NCI-H345 treated with DMSO at 0.1 percent for 48 hours (cell line): ENCODE measurements around the gene XAGE1A.
"Not testable (repeated sequence)": the region's sequence is repeated elsewhere in the genome, so short reads cannot be mapped to it uniquely, and the experiment has no call there.

Experiments
- DNase-seq: peaks from one replicate; lab custom pipeline; 2025; ENCODE audit not compliant: unreplicated experiment; lab: John Stamatoyannopoulos, UW

The XAGE1A gene, protein sequence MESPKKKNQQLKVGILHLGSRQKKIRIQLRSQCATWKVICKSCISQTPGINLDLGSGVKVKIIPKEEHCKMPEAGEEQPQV

DNA sequence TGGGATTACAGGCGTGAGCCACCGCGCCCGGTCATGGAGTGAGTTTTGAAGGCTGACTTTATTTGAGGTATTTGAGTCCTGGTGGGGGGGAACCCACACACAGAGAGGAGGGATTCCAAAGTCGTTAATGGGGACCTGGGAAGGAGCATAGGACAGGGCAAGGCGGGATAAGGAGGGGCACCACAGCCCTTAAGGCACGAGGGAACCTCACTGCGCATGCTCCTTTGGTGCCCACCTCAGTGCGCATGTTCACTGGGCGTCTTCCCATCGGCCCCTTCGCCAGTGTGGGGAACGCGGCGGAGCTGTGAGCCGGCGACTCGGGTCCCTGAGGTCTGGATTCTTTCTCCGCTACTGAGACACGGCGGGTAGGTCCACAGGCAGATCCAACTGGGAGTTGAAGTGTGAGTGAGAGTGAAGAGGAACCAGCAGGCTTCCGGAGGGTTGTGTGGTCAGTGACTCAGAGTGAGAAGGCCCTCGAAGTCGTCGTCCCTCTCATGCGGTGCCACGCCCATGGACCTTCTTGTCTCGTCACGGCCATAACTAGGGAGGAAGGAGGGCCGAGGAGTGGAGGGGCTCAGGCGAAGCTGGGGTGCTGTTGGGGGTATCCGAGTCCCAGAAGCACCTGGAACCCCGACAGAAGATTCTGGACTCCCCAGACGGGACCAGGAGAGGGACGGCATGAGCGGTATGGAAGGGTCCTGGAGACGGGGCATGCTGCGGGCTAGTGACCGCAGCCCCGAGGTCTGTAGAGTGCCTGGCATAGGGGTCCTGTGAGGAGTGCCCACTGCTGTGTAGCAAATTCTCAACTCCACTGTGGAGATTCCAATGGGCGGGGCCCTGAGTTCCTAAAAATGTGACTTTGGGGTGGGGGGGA lies at the start of gene XAGE1A:
XAGE1A (plus strand) TSS at position 264 of the 874 bp plus-strand sequence. CDS start 1,554 bp downstream, outside the sequence.
- DNase-seq: not testable (repeated sequence)

DNA sequence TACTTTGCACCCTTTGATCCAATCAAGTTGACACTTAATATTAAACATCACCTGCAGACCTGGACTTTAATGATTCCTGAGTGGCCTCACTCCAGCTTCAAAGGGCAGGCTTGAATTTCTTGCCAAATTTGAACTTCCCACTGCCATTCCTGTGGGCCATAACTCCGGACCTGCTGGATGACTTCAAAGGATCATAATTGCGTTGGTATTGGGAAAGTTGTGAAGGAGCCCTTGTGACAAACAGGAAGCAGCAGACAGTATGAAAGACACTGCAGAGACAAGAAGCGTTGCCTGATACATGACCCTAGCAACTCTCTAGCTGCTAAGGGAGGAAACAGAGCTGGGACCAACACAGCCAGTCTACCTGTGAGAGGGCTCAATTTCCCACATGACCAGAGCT lies 43.6 kb upstream of the XAGE1A start:
- DNase-seq: not testable (repeated sequence)

DNA sequence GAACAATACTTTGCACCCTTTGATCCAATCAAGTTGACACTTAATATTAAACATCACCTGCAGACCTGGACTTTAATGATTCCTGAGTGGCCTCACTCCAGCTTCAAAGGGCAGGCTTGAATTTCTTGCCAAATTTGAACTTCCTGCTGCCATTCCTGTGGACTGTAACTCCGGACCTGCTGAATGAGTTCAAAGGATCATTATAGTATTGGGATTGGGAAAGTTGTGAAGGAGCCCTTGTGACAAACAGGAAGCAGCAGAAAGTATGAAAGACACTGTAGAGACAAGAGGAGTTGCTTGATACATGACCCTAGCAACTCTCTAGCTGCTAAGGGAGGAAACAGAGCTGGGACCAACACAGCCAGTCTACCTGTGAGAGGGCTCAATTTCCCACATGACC lies 24.3 kb upstream of the XAGE1A start:
- DNase-seq: not testable (repeated sequence)

DNA sequence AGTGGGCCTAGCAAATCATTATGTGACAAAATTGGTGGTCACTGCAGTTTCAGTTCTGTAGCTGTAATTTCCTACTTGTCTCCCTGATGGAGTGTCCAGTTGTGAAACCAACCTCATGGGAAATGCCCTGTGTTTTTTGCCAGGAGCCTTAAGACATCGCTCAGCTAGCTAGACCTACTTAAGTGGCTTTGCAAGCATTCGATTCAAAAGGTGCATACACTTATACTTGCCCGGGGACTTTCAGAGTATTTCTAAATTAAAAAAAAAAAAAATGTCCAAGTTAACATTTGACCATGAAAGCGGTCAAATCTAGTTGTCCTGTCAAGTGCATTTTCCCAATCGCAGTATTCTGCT lies 788 bp downstream of the XAGE1A start:
- not testable (repeated sequence) for DNase-seq

DNA sequence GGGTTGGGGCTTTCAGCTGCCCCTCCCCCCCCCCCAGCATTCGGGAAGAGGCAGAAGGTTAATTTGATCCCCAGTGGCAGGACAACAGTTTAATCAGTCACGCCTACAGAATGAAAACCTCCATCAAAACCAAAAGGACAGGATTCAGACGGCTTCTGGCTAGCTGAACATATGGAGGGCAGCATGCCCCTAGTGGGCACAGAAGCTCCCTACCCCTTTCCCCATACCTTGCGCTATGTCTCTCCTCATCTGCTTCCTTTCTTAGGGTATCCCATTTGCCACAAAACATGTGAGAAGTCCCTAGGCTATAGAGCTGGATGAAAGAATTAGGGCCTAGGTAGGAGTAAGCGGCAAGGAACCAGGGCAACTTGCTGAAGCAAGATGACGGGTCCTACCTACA lies 5.8 kb downstream of the XAGE1A start:
- not testable (repeated sequence) for DNase-seq

DNA sequence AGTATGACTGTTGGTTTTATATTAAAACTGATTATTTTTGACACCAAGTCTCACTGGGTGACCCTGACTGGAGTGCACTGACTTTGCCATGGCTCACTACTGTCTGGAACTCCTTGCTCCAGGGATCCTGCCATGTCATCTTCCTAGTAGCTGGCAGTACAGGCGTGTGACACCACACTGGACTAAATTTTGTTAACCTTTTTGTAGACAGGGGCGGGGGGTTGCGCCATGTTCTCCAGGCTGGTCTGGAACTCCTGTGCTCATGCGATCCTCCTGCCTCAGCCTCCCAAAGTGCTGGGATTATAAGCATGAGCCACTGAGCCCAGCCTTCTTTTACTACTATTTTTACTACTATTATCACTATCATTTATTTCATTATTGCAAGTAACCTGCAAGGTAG lies 8.9 kb downstream of the XAGE1A start:
- no peak for DNase-seq

DNA sequence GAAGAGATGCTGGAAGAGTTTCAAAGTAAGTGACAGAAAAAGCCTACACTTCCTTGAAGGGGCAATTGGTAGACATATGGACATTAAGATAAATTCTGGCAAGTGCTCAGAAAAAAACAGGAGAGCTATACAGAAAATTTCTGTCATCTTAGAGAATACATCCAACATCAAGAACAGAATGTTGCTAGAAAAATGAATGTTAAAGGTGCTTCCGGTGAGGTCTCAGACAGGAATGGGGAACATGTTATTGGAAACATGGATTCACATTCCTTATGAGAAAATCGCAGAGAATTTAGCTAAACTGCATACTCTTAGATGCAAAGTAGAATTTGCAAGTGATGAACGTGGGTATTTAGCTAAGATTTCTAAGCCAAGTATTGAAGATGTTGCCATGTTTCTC lies 11.7 kb downstream of the XAGE1A start:
- DNase-seq: no peak

DNA sequence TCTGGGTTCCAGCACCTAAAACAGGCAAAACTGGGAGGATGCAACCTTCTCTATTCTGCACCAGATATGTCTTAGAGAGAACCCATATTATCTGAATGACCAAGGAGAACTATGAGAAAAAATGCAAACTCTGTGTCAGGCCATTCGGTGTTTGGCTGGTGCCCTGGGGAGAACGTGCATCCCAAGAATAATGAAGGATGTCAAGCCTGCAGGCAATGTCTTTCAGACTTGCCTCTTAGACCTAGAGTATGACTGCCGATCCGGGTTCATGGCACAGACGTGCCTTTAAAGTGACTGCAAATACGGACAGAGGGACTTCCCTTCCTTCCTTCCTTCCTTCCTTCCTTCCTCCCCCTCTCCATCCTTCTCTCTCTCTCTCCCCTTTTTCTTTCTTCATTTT lies 14.3 kb downstream of the XAGE1A start:
- no peak for DNase-seq

DNA sequence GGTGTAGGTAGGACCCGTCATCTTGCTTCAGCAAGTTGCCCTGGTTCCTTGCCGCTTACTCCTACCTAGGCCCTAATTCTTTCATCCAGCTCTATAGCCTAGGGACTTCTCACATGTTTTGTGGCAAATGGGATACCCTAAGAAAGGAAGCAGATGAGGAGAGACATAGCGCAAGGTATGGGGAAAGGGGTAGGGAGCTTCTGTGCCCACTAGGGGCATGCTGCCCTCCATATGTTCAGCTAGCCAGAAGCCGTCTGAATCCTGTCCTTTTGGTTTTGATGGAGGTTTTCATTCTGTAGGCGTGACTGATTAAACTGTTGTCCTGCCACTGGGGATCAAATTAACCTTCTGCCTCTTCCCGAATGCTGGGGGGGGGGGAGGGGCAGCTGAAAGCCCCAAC lies 15.5 kb downstream of the XAGE1A start:
- not testable (repeated sequence) for DNase-seq

DNA sequence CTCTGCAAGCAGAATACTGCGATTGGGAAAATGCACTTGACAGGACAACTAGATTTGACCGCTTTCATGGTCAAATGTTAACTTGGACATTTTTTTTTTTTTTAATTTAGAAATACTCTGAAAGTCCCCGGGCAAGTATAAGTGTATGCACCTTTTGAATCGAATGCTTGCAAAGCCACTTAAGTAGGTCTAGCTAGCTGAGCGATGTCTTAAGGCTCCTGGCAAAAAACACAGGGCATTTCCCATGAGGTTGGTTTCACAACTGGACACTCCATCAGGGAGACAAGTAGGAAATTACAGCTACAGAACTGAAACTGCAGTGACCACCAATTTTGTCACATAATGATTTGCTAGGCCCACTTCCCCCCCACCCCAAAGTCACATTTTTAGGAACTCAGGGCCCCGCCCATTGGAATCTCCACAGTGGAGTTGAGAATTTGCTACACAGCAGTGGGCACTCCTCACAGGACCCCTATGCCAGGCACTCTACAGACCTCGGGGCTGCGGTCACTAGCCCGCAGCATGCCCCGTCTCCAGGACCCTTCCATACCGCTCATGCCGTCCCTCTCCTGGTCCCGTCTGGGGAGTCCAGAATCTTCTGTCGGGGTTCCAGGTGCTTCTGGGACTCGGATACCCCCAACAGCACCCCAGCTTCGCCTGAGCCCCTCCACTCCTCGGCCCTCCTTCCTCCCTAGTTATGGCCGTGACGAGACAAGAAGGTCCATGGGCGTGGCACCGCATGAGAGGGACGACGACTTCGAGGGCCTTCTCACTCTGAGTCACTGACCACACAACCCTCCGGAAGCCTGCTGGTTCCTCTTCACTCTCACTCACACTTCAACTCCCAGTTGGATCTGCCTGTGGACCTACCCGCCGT lies 20.7 kb downstream of the XAGE1A start:
- DNase-seq: not testable (repeated sequence)

DNA sequence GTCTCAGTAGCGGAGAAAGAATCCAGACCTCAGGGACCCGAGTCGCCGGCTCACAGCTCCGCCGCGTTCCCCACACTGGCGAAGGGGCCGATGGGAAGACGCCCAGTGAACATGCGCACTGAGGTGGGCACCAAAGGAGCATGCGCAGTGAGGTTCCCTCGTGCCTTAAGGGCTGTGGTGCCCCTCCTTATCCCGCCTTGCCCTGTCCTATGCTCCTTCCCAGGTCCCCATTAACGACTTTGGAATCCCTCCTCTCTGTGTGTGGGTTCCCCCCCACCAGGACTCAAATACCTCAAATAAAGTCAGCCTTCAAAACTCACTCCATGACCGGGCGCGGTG lies 21.3 kb downstream of the XAGE1A start, which contains the start of gene XAGE1B:
XAGE1B (minus strand) TSS at position 77 of the 339 bp plus-strand sequence. CDS start 1,536 bp downstream, outside the sequence.
- DNase-seq: not testable (repeated sequence)

DNA sequence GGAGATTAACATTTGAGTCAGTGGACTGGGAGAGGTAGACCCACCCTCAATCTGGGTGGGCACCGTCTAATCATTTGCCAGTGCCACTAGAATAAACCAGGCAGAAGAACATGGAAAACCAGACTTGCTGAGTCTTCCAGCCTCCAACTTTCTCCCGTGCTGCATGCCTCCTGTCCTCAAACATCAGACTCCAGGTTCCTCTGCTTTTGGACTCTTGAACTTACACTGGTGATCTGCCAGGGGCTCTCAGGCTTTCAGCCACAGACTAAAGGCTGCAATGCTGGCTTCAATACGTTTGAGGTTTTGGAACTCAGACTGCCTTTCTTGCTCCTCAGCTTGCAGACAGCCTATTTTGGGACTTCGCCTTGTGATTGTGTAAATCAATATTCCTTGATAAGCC lies 45.4 kb downstream of the XAGE1A start:
- DNase-seq: not testable (repeated sequence)

DNA sequence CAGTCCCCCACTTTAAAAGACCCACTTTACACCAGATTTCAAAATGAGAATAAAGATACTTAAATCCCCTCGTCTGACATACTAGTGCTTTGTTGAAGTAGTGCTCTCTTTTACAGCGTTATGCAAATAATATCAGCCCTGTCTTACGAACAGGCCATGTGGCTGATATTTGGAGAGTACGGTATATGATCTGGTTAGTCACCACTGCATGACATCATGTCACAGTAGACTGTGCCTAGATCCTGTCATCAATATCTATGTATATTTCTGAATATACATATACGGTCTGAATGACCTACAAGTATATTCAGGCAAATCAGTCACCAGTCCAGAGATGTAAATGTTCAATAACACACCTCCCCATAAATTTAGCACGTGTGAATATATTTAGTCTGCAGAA lies 46.7 kb downstream of the XAGE1A start:
- no peak for DNase-seq

DNA sequence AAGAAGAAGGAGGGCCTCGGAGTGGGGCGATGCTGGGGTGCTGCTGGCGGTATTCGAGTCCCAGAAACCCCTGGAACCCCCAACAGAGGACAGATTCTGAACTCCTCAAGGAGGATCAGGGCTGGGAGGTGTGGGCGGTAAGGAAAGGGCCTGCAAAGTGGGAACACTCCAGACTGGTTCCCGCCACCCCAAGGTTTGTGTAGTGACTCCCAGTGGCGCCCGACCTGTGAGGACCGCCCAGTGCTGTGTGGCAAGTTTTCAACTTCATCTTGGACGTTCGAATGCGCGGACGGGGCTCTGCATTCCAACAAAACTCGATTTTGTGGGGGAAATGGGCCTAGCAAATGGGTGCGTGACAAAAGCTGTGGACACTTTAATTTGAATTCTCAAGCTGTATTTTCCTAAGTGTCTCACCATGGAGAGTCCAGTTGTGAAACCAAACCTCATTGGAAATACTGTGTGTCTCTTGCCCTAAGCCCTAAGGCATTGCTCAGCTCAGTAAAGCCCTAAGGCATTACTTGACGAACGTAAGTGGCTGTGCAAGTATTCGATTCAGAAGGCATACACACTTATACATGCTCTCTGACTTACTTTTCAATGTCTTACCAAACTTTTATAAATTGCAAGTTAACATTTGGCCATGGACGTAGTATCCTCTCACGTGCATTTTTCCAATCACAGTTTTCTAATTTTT lies 48.7 kb downstream of the XAGE1A start:
- DNase-seq: no peak

DNA sequence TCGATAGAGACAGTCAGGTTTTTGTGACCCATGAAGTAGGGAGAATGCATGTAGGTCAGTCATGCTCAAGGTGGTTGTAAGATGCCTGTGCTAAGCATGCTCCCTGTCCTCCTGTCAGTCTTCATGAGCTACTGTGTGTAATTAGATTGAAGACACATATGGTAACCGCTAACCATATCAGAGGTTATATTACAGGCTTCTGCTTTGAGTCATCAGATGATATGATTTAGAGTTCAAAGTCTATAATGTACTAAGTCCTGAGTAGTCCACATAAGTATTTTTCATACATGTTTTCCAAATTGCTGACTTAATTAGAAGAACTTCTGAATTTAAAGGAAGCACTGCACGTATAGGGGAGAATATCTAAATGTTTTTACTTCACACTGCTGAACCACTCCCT lies 53.2 kb downstream of the XAGE1A start:
- DNase-seq: not testable (repeated sequence)
